A549 treated with Mapracorat at 1 μM for 4 hours (cell line): Measurements from ENCODE around the gene USP31. TPM values are rescaled to one million over a fixed set of nuclear protein-coding genes. Genes with fewer than 3 reads are reported as not detected.

Experiments
- total RNA-seq: library from RNA; stranded (reverse); fragments of 200-300 nt; extraction: Qiagen RNA extraction; gene quantifications from 5 replicates; pipeline ENCODE4 v1.2.3, GENCODE V29; 2022

The USP31 gene
- total RNA-seq = 11.0 to 14.7 TPM (median 13.4 TPM) in 5 replicates

GRCh38 chr16:23149267-23149992, at the start of gene USP31:
USP31 (minus strand) TSS chr16:23149452; CDS start chr16:23149270, 182 bp downstream.

GRCh38 chr16:23182679-23183542, 33.7 kb upstream of the USP31 start, which contains the start of gene SCNN1G:
SCNN1G (plus strand) TSS chr16:23182745; CDS start chr16:23186272, 3,527 bp downstream.

Other genes starting within 250 kb of the USP31 start
- gene SCNN1G, start 33.3 kb upstream of the USP31 start, total RNA-seq = 1.1 to 1.5 TPM (median 1.4 TPM) in 5 replicates
- 0.40 to 1.3 TPM (median 0.55 TPM) in 5 replicates for gene SCNN1B, start 152.8 kb upstream of the USP31 start, total RNA-seq